Hematopoietic multipotent progenitor cell treated with erythropoietin and hydrocortisone succinate and interleukin-3 and kit ligand, for 17 days (in vitro differentiated cells): ENCODE data around the gene MCTP2.
"Not testable (repeated sequence)": the region's sequence is repeated elsewhere in the genome, so short reads cannot be mapped to it uniquely, and the experiment has no call there.

Source experiments
- DNase-seq: peaks from one replicate; pipeline ENCODE4 v3.0.0-alpha.2; 2015; ENCODE audit warnings: low spot score

The MCTP2 gene

DNA sequence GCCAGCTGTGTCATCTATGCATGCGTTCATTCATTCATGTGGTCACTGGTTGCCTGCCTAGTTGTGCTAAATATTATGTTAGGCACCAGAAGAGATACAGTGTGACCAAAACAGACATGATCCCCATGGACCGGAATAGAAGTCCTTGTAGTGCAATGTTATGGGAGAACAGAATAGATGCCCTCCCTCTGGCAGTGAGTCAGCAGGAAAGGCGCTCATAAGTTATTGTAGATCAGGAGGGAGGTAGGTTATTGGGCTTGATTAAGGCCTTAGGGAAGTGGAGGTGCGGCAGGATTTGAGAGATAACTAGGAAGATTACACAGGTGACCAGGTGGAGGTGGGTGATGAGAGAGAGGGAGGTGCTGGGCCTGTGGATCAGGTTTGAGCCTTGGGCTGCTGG, 5.2 kb downstream of the MCTP2 start:
- DNase-seq, result peak; percentile 19

GRCh38 chr15:94237903-94238302, 6.5 kb downstream of the MCTP2 start:
- DNase-seq, result no peak

DNA sequence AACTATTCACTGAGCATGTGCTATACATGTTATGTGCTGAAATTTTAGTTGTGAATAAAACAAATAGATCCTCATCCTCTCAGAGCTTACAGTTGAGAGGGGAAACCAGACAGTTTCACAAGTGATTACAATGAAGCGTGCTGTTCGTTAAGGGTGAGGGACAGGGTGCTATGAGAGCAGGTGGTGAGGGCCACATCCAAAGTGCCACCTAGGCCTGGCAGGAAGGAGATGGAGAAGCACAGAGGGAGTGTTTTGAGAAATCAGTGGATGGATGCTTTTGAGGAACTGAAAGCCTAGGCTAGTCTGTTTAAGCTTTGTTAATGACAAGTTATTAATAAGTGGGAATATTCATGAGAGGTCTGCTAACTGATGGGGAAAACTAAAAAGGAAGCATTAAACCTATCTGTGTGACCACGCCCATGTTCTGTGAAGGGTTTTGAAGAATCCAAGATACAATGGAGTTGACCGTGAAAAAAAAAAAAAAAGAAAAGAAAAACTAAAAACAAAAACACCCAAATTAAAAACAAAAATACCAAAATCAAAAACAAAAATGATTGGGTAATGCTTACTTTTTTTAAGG, 7.3 kb downstream of the MCTP2 start:
- DNase-seq, result no peak

DNA sequence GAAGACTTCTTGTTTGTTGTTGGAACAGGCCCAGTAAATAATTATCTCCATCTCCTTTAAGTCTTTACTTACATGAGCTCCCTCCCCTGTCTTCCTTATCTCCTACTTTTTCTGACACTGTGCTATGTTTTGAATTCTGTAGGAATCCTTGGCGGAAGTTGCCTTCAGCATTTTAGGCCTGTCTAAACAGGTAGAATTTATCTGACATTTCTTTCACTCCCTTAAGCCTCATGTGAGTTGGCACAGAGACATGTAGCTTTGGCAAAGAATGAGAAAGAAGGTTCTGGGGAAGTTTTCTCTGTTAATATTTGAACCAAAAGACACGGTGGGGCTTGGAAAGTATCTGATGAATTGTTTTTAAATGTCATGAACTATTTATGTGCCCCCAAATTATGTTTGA, 8.1 kb downstream of the MCTP2 start:
- no peak for DNase-seq

- DNase-seq, result no peak
These were observed 9.1 kb downstream of the MCTP2 start for GRCh38 chr15:94240480-94240879.

DNA sequence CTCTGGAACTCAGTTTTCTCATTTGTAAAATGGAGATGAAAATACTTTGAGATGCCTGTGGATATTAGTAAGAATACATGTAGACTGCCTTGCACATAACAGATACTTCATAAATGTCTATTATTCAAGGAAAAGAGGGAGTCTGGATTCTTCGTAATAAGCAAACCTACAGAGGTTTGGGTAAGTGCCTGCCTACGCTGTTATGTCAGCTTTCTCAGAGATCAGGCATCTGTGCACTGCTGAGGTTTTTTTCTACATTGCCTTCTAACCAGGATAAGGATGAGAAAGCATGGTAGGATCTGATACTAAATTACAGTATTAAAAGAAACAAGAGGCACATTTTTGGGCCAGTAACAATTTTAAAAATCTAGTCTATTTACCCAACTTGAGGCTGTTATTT, 10.9 kb downstream of the MCTP2 start:
- no peak for DNase-seq

DNA sequence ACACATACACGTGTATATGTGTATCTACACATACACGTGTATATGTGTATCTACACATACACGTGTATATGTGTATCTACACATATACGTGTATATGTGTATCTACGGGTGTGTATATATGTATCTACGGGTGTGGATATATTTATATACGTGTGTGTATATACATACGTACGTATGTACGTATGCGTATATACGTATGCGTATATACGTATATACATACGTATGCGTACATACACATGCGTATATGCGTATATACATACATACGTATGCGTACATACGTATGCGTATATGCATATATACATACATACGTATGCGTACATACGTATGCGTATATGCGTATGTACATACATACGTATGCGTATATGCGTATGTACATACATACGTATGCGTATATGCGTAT, 11.6 kb downstream of the MCTP2 start:
- DNase-seq, result not testable (repeated sequence)

- no peak for DNase-seq
These were observed 12.1 kb downstream of the MCTP2 start for GRCh38 chr15:94243418-94243817.

DNA sequence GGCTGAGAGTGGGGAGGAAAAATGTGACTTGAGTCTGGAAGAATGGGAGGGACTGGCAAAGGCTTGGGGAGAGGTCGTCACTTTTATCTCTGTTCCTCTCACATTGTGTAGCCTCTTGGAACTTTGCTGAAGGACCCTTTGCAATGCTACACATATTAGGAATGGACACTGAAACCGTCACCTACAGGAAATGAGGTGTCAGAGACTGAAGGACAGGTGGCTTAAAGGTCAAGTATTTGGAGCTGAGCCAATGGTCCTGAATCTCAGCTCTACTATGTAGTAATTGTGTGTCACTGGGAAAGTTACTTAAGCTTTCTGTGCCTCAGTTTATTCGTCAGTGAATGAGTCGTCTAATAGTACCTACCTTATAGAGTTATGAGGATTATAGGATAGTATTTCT, 14.7 kb downstream of the MCTP2 start:
- DNase-seq, result no peak

DNA sequence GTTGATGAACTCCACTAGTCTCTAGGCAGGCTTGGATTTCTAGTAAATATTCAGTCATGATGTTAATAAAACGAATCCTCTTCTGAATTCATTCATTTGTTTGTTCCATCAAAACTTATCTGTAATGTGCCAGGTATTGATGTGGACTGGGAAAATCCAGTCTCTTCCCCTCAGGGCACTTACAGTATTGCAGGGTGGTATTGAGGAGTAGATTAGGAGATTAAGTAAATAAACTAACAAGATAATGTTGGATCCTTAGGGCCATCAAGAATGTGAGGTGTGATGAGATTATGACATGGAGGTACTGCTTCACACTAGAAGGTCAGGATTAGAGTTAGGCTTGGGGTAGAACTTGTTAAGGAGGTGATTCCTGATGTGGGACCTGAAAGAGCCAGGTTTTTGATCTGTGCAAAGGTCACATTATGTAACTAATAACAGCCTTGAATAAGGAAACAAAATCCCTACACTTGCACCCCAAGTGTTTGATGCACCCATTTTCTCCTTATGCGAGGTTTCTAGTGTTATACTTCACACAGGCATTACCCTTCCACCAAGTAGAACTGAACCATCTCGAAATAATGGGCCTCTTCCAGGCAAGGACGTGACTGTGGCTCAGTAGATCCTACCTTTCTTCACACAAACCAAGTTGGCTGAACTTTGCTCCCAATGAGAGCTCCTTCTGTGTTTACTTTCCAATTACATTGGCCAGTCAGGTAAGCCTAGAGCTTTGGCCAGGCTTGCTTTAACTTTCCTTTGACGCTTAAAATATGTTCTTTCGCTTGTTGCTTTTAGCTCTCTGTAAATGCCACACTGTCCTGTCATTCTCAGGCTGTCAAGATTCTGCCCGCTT, 16.7 kb downstream of the MCTP2 start:
- no peak for DNase-seq

DNA sequence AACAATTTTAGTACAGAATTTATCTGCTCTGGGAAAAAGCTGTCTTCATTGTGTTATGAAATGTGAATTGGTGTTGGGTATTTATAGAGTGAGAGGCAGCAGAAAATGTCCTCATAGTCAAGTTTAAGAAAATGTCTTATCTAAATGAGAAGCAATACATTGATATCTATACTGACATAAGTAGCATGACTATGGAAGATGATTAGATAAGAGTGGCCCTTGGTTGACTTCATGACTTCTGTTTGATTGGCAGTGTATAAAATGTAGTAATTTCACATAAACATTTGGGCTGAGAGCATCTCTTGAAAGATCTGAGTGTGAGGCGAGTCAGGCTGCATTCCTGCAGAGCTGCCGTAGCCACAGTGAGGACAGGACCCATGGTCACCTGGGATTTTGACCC, 19.4 kb downstream of the MCTP2 start:
- DNase-seq, result no peak

DNA sequence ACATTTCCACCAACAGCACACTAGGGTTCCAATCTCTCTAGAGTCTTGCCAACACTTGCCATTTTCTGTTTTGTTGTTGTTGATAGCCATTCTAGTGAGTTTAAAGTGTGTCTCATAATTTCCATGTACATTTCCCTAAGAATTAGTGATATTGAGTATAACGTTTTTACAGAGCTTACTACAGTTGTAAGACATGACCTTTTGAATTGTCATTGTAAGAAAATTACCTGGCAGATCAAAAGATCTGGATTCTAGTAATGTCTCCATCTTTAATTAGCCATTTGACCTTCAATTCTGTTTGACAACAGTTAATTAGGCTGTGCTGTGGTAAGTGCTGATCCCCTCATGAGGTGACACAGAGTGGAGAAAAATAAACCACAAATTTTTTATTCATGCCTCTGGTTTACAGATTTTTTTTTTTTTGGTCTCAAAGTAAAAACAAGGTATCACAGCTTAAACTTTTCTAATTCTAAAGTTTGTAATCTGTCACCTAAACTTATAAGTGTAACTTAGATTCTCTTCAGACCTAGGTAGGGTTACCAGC, 20.9 kb downstream of the MCTP2 start:
- DNase-seq, result no peak

GRCh38 chr15:94252906-94253491, 21.6 kb downstream of the MCTP2 start:
- no peak for DNase-seq

DNA sequence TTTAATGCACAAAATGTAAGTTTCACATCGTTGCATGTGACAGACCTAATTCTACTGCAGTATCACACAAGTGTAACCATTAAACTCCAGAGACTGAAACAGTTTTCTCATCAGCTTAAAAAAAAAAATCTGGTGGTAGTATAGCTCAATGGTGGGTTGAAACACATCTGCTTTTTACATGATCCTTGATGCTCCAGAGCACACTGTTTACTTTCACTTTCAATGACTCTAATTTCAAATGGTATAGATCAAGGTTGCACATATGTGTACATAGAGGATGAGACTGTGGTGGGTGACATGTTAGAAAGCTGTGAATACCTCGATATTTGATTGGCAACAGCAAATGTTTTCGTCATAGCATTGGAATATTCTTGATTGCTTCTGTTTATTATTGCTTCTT, 22.4 kb downstream of the MCTP2 start:
- DNase-seq, result no peak

DNA sequence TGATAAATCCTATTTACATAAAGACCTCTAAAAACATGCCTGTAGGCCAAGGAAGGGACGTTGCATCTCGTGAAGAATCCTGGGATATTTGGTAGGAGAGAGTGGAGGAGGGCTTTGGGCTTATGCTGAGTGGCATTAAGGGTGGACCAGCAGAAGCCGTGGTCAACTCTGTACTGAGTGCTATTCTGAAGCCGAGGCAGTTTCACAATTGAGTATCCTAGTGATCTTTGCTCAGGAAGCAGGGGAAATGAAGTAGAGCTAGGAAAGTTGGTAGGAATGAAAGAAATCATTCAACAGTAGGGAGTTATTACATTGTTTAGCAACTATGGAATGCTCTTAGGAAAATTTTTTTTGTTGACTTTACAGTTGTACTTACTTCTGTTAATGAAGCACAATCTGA, 24.2 kb downstream of the MCTP2 start:
- DNase-seq, result no peak

DNA sequence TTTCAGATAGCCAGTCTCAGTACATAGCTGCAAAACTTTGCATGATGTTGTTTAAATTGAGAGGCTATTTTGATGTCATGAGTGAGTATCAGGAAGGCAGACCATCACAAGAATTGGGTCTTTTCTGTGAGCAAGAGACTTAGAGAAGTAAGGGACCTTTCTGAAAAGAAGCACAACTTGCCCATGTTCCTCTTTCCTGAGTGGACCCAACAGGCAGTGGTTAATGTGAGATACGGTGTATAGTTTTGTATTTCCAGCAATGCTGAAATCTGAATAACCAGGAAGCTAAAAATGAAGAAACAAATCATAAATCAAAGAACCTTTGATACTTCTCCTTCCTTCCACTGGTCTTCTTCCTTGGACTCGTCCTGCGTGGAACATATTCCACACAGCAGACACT, 25.1 kb downstream of the MCTP2 start:
- no peak for DNase-seq

DNA sequence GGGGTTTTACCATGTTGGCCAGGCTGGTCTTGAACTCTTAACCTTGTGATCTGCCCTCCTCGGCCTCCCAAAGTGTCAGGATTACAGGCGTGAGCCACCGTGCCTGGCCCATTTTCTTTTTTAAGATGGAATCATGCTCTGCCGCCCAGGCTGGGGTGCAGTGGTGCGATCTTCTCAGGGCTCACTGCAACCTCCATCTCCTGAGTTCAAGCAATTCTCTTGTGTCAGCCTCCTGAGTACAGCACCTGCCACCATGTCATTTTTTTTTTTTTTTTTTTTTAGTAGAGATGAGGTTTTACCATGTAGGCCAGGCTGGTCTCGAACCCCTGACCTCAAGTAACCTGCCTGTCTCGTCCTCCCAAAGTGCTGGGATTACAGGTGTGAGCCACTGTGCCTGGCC, 26.4 kb downstream of the MCTP2 start:
- DNase-seq, result not testable (repeated sequence)

- DNase-seq, result no peak
These were observed 26.9 kb downstream of the MCTP2 start for GRCh38 chr15:94258246-94258645.

DNA sequence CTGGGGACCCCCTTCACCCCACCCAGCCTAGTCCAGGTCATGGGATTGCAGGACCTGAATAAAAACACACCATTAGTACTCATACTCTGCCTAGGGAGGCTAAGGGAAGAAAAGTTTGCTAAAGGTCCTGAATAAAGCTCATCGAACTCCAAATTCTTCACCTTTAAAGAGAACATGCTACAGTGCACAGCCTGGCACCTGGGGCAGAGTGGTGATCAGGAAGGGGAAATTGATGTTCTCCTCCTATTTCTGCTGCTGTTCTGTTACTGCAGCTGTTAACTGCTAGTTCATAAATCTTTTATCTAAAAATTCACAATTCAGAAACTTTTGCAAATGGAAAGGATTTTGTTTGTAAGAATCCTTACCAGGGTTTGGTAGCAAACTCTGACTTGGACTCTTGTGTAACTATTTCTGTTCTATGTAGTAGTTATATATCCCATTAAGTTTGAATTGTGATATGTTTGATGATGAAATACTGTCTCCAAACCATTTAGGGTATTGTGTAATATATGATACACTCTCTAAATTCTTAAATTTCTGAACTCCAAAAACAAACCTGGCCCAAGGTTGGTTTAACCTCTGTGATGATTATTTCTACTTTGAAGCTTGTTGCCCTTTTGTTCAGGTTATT, 27.9 kb downstream of the MCTP2 start:
- DNase-seq, result no peak

DNA sequence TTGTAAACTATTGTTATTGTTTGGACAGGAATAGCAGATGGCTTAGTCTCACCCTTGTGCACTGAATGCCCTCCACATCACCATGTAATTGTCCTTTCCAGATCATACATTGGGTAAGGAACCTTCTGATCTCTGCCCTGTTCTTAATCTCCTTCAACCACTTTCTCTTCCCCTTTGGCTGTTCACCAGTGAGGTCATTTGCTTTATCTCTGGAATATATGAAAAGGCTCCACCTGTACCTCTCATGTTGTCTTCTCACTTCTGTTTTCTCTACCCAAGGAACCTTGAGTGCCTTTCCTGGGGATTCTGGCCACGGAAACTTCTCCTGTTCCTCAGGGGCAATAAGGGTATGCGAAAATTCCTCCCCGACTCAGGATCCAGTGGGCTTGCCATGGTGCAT, 28.5 kb downstream of the MCTP2 start:
- DNase-seq, result no peak

GRCh38 chr15:94262201-94262600, 30.8 kb downstream of the MCTP2 start:
- DNase-seq, result no peak

GRCh38 chr15:94263341-94264273, 32.2 kb downstream of the MCTP2 start:
- DNase-seq, result no peak
